Spinal cord (tissue), 10 donors: ENCODE measurements around the gene GMPPB. TPM values are rescaled to one million over a fixed set of nuclear protein-coding genes. Genes with fewer than 3 reads are reported as not detected.
"Not testable (repeated sequence)": the region's sequence is repeated elsewhere in the genome, so short reads cannot be mapped to it uniquely, and the experiment has no call there.

Experiments
- DNase-seq, 6 donors: peaks; one replicate each; pipeline versions ENCODE4 v3.0.0 to v3.0.0-alpha.2; 2013 to 2015; ENCODE audit warnings: low spot score in 6 of 6, low read depth in 4 of 6
- H3K27ac ChIP-seq: one replicate; pipeline ENCODE4 v1.5.1; 2013; ENCODE audit warnings: low read depth, low read length, control low read depth
- H3K27me3 ChIP-seq: one replicate; pipeline ENCODE4 v1.6.1; 2013; ENCODE audit warnings: low read length; ENCODE audit not compliant: control insufficient read depth, insufficient read depth
- H3K36me3 ChIP-seq: one replicate; pipeline ENCODE4 v1.6.1; 2013; ENCODE audit warnings: low read length; ENCODE audit not compliant: control insufficient read depth, insufficient read depth
- H3K4me1 ChIP-seq: one replicate; pipeline ENCODE4 v1.6.1; 2013; ENCODE audit warnings: low read length; ENCODE audit not compliant: control insufficient read depth, insufficient read depth
- H3K4me3 ChIP-seq: one replicate; pipeline ENCODE4 v1.5.1; 2013; ENCODE audit warnings: low read depth, low read length, control low read depth
- H3K9me3 ChIP-seq: one replicate; pipeline ENCODE4 v1.6.1; 2013; ENCODE audit warnings: low read length; ENCODE audit not compliant: control insufficient read depth, insufficient read depth
- WGBS: methylation state at CpG from one replicate; pipeline ENCODE4 v1.1.5; 2013; ENCODE audit warnings: missing lambda C conversion rate; ENCODE audit not compliant: insufficient coverage; 5-methylcytosine and 5-hydroxymethylcytosine counted together
- polyA plus RNA-seq, 2 donors: library from polyadenylated mRNA; unstranded; fragments of 120-200 nt; gene quantifications; one replicate each; pipeline ENCODE4 v1.2.1, GENCODE V29; 2013; ENCODE audit not compliant: insufficient read length in 2 of 2
- total RNA-seq, 2 donors: library from RNA; depleted of rRNA in 1 of 2; stranded (reverse); fragments of 120-200 nt in 1 of 2; fragments of >200 nt in 1 of 2; gene quantifications; one replicate each; pipeline versions ENCODE4 v1.2.3 to v1.2.4, GENCODE V29; 2013 to 2014
- donor health status: healthy.

GMPPB gene
- total and polyA plus RNA-seq, 4 donors: 9.7 to 22.3 (median 18.6) TPM

DNA sequence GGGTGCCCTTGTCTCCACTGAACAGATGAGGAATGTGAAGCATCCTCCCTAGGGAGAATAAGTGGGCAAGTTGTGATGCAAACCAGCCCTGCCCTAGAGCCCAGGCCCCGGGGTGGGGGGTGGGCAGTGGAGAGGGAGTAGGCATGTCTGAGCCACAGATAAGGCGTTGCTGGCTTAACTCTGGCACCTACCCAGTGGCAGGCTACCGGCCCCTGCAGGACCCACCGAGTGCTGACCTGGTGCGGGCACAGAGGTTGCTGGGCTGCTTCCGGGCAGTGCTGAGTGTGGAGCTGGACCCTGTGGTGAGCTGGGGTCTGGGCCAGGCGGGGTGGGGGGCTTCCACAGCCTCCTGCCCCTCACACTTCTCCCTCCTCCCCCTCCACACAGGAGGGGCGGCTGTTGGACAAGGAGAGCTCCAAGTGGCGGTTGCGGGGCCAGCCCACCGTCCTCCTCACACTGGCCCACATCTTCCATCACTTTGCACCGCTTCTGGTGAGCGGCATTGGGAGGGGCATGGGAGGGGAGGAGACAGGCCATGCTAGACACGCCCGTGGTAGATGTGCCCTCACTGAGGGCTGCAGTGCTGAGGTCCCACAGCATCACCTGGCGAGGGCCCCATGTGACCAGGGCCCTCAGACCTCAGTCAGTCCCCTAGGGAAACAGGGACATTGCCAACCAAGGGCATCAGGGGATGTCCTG lies 24.3 kb downstream of the GMPPB start:
- H3K27ac ChIP-seq: no peak overlapping the region
- 92% methylated on average over 10 of the region's 16 CpGs for whole genome bisulfite sequencing
- H3K36me3 ChIP-seq: peaks cover 79% of the 10 kb centered on the region

DNA sequence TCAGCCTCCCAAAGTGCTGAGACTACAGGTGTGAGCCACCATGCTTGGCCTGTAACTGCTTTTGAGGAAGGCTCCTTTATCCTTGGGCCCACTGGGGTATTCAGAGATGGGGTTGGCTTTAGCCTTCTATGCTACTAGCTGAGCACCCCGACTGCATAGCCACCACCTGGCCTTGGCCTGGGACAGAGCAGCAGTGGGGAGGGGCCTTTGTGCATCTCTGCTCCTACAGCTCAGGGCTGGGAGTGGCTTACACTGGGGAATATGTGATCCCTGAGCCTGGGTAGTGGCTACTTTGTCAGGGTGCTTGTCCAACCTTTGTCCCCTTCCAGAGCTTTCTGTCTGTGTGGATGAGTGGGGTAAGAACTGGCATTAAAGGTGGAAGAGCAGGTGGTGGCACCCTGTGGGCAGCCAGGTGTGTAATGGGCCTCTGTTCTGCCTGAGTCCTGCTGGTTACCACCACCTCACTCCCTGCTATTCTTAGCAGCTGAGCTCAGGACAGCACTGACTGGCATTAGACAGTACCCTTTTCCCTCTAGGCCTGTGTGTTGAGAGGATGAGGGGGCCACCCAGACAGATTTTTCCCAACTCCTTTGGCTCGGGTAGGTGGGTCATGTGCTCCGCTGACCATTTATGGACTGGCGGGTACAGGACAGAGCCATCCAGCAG lies 28.3 kb downstream of the GMPPB start:
- H3K4me1 ChIP-seq: peaks cover 12% of the 10 kb centered on the region
- H3K36me3 ChIP-seq: peaks cover 42% of the 10 kb centered on the region
- not testable (repeated sequence) for H3K27ac ChIP-seq, H3K4me3 ChIP-seq, H3K9me3 ChIP-seq, DNase-seq, H3K27me3 ChIP-seq
- WGBS: no CpG with 5 or more reads among the region's 4 CpGs

More for the DNA sequence above, 24.3 kb downstream of the GMPPB start:
- Histone ChIP-seq H3K9me3 (no peaks in the 10 kb centered on the region), H3K27me3 (no peaks in the 10 kb centered on the region), H3K4me1 (no peaks in the 10 kb centered on the region), H3K4me3 (no peak overlapping the region)
- DNase-seq: no peak

DNA sequence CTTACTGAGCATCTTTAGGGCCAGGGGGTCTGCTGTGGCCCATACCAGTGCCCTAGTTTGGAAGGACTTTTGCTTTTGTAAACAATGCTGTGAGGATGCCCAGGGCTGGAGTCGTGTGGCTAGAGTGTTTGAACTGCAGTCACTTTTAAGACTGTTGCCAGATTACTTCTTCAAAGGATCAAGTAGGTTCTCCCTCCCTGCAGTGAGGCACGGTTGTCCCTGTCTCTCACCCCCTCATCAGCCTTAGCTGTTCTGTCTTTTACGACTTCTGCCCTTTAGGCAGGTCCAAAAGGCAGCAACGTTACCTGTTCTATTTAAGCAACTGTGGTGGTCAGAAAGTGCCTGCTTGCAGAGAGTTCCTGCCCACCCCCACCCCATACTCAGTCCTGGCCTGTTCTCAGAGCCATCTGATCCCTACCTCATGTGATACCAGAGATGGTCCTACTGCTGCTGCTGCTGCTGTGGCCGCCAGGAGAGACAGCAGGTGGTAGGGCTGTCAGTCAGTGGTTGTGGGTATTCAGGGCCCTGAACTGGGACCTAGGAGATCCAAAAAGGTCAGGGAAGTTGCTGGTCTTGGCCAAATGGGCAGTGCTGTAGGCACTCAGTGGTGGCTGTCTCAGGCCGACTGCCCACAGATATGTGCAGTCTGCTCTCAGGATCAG lies 29.2 kb downstream of the GMPPB start:
- H3K27ac ChIP-seq, H3K27me3 ChIP-seq, H3K4me3 ChIP-seq, H3K9me3 ChIP-seq, DNase-seq: not testable (repeated sequence)
- peaks cover 19% of the 10 kb centered on the region for H3K4me1 ChIP-seq
- 57% methylated on average over 4 of the region's 6 CpGs for WGBS
- H3K36me3 ChIP-seq: peaks cover 33% of the 10 kb centered on the region

DNA sequence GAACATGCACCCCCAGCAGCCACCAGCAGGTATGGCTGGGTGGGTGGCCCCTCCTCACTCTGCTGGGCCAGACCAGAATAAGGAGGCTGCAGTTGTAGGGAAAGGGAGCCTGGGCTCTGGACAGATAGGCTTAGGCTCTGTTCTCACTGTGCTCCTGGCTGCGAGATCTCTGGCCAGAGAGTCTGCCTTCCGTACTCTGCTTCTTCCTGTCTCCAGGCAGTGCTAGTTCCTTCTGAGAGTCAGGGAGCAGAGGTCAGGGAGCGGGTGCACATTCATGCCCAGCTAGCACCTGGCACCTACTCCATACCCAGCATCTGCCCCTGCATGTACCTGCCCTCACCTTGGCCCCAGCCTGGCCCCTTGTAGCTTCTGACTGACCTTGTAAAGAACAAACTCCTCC lies 32.3 kb downstream of the GMPPB start:
- not testable (repeated sequence) for DNase-seq
- 97% methylated on average over 3 of the region's 3 CpGs for WGBS

DNA sequence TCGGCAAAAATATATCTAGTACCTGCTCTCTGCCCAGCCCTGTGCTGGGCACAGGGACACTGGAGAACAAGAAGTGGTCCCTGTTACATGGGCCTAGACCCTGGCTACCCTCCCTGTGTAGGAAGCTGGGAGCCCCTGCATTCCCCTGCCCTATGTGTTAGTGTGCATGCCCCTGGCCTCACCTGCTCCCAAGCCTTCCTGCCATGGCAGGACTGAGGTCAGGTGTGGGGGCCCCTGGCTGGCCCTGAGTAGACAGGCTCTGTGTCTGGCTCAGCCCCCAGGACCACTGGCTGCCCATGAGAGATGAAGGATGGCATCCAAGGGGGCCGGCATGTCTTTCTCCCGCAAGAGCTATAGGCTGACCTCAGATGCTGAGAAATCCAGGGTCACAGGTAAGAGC lies 32.9 kb downstream of the GMPPB start:
- H3K4me1 ChIP-seq: peaks cover 46% of the 10 kb centered on the region
- H3K36me3 ChIP-seq, H3K27me3 ChIP-seq, H3K27ac ChIP-seq, H3K9me3 ChIP-seq, H3K4me3 ChIP-seq, DNase-seq: not testable (repeated sequence)
- 93% methylated on average over 2 of the region's 3 CpGs for WGBS

More for the DNA sequence above, 32.3 kb downstream of the GMPPB start:
- not testable (repeated sequence) for H3K27ac ChIP-seq, H3K4me3 ChIP-seq, H3K9me3 ChIP-seq, H3K36me3 ChIP-seq, H3K27me3 ChIP-seq
- H3K4me1 ChIP-seq: peaks cover 42% of the 10 kb centered on the region

DNA sequence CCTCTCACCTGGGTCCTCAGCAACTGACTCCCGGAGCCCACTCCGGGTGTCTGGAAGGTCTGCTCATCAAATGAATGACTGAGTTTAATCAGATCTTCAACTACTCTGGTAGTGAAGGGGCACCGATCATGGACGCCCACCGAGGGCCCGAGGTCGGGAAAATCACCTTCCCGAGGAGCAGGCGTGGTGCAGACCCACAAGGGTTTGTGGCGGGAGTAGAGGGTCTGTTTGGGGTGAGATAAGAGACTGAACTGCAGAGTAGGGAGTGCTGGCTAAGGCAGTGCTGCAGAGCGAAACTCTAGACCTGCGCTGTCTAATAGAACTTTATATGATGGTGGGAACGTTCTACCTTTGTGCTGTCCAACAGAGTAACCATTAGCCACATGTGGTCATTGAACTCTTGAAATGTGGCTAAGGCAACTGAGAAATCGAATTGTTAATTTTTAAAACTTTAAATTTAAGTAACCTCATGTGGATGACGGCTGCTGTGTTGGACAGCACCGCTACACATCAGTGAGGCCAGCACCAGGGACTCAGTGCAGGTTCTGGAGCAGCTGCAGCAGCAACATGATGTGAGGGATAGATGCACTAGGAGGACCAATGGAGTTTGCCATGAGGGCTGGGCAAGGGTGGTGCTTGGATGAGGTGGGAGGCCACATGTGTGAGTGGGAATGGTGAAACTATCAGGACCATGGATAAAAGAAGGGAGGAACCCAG lies 33.7 kb downstream of the GMPPB start:
- H3K27ac ChIP-seq, H3K36me3 ChIP-seq, H3K9me3 ChIP-seq, DNase-seq, H3K27me3 ChIP-seq: not testable (repeated sequence)
- peak overlapping the region; percentile 95 for H3K4me3 ChIP-seq
- WGBS: 6% methylated on average over 12 of the region's 16 CpGs
- H3K4me1 ChIP-seq: peaks cover 51% of the 10 kb centered on the region

DNA sequence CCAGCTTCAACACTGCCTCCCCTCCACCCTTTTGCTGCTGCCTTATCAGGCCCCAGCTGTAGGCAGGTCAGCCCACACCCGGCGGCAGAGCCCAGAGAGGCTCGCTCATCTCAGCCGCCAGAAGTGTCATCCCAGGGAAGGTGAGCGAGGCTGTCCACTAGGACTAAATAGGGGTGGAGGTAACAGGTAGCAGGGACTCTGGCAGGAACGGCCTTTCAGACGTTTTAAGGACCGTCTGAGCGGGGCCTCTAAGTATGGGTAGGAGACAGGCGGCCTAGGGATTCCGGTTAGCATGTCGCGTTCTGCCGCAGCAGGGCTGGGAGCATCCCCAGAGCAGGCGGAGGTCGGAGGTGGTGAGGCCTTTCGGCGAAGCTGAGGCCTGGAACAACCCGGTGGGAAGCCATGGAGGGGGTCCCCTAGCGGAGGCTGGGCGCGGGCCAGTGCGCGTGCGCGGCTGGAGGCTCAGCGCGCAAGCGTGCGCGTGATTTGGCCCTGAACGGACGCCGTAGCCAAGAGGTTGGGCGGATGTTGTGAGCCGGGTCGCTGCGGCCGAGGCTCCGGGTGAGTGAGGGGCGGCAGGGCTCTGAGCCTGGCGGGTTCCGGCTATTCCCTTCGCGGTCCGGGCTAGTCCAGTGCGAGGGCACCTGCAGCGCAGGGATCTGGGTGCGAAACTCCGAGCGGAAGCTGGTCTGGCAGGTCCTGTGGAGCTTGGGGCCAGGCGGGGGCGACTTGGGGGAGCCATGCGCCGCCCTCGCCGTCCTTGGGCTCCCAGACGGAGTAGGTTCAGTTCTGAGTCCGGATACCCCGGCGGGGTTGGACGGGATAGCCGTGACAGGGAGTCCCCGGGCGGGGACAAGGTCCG lies 34.5 kb downstream of the GMPPB start, which contains the start of the genes MST1 and RNF123:
TSS of gene MST1 (minus strand) at position 429 of the 862 bp plus-strand sequence. CDS start 783 bp downstream, outside the sequence.
TSS of gene RNF123 (plus strand) at position 512 of the 862 bp plus-strand sequence. CDS start 1,609 bp downstream, outside the sequence.
- peaks cover 12% of the 10 kb centered on the region for H3K36me3 ChIP-seq
- DNase-seq: peak; percentile 86 to 98 (median 90)
- peak within 1 kb of the TSS; percentile 75 for H3K27ac ChIP-seq
- no peaks in the 10 kb centered on the region for H3K27me3 ChIP-seq
- H3K4me3 ChIP-seq: peak within 1 kb of the TSS; percentile 95
- peaks cover 51% of the 10 kb centered on the region for H3K4me1 ChIP-seq
- no peaks in the 10 kb centered on the region for H3K9me3 ChIP-seq
- WGBS: 2% methylated on average over 63 of the region's 66 CpGs

DNA sequence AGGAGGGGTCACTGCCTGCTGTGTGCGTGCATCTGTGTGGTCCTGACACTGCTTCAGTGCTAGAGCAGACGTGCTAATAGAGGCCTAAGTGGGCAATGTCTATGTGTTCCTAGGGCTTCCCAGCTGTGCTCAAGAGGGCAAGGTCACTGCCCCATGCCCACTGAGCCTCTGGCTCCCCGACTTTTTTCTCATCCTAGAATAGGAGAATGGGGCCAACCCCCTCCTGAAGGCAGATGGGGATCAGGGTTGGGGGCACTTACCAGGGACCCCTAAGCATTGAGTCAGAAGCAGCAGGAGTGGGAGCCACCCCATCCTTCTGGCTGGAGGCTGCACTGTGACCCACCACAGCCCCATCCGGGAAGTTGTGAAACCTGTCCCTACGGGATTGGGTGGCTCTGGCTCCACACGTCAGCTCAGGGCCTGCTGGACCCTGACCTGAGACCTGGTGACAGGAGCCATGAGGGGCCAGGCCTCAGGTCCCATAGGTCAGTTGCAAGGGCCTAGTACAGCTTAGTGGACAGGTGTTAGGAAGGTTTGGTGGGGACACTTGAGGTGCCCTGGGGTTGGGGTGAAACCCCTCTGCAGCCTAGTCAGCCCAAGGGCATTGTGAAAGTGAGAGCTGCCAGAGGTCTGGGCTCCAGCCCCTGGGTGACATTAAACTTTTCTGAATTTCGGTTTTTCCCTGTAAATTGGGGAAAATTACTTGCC lies 35.3 kb downstream of the GMPPB start:
- 87% methylated on average over 5 of the region's 7 CpGs for WGBS
- Histone ChIP-seq H3K4me1 (peaks cover 51% of the 10 kb centered on the region), H3K4me3 (peak overlapping the region; percentile 95), H3K36me3 (peaks cover 19% of the 10 kb centered on the region), H3K27ac (peak overlapping the region; percentile 75)
- not testable (repeated sequence) for H3K27me3 ChIP-seq, H3K9me3 ChIP-seq, DNase-seq
